GM19468 (cell line): ENCODE data around the gene MCOLN2.
"Not testable (repeated sequence)": the region's sequence is repeated elsewhere in the genome, so short reads cannot be mapped to it uniquely, and the experiment has no call there.

Experiments
- ATAC-seq: cut with Tn5 transposase; IDR thresholded peaks from one replicate; pipeline ENCODE4 v1.9.1; 2021; ENCODE audit warnings: mild to moderate bottlenecking, moderate library complexity, moderate number of reproducible peaks; ENCODE audit not compliant: unreplicated experiment; ENCODE audit errors: extremely low read depth

Gene MCOLN2

DNA sequence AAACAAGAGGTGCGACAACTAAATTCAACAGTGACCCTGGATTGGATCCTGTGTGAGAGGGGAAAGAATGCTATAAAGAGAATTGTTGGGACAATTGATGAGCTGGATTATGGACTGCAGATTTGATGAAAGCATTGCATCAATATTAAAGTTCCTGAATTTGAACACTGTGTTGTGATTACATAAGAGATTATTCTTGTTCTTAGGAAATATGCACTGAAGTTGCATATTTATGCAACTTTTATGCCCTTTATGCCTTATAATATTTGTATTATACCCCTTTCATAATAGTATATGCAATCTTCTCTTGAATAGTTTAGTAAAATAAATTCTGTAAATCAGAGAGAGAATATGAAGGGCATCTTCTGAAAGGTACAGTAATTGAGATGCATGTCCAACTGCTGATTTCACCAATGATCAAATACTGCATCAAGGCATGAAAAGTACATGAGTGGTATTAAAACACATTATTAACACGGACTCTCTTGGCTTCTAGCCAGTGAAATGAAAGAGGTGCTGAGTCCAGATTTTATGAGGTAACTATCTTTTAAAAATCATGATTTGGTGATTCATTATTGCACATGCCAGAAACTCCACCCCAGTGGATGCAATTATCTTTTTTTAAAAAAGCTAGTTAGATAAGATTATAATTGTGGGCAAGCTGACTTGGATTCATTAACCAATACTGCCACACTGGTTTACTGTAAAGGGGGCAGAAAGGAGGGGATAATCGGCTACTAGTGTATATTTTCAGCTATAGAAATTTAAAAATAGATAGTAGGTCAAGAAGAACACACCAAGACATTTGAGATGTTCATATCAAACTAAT lies 84.0 kb downstream of the MCOLN2 start:
- ATAC-seq, result no peak

DNA sequence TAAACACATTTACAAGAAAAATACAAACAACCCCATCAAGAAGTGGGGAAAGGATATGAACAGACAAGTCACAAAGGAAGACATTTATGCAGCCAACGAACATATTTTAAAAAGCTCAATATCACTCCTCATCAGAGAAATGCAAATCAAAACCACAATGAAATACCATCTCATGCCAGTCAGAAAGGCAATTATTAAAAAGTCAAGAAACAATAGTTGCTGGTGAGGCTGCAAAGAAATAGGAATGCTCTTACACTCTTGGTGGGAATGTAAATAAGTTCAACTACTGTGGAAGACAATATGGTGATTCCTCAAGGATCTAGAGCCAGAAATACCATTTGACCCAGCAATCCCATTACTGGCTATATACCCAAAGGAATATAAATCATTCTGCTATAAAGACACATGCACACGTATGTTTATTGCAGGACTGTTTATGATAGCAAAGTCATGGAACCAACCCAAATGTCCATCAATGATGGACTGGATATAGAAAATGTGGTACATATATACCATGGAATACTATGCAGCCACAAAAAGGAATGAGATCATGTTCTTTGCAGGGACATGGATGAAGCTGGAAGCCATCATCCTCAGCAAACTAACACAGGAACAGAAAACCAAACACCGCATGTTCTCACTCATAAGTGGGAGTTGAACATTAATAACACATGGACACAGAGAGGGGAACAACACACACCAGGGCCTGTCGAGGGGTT lies 88.0 kb downstream of the MCOLN2 start:
- not testable (repeated sequence) for ATAC-seq

DNA sequence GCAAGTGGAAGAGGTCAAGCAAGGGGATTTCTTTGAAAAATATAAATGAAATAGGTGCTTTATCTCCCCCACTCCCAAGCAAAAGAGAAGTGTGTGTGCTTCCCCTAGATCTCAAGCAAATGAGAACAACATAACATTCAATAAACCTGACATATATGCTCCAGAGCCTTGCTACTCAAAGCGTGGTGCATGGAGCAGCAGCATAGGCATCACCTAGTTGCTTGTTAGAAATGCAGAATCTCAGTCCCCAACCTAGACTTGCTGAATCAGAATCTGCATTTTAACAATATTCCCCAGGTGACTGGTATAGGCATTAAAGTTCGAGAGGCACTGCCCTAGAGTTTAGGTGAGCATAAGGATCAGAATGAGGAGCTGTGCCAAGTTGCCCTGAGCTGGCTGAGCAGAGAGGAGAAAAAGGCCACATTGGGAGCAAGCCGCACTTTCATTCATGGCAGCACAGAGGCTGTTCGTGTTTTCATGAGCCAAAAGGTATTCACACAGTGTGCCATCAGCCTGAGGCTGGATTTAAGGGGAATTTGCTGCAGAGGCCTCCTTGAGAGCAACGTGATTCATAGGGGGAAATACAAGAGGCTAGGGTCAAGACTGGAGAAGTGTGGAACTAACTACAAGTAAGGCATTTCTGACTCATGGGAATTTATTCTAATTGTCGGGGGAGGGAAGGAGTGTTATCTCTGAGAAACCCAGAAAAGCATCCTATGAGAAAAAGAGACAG lies 89.7 kb downstream of the MCOLN2 start:
- no peak for ATAC-seq

DNA sequence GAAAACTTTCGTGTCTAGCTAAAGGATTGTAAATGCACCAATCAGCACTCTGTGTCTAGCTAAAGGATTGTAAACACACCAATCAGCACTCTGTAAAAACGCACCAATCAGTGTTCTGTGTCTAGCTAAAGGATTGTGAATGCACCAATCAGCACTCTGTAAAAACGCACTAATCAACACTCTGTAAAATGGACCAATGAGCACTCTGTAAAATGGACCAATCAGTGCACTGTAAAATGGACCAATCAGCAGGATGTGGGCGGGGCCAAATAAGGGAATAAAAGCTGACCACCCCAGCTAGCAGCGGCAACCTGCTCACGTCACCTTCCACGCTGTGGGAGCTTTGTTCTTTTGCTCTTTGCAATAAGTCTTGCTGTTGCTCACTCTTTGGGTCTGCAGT lies 94.2 kb downstream of the MCOLN2 start:
- not testable (repeated sequence) for ATAC-seq

DNA sequence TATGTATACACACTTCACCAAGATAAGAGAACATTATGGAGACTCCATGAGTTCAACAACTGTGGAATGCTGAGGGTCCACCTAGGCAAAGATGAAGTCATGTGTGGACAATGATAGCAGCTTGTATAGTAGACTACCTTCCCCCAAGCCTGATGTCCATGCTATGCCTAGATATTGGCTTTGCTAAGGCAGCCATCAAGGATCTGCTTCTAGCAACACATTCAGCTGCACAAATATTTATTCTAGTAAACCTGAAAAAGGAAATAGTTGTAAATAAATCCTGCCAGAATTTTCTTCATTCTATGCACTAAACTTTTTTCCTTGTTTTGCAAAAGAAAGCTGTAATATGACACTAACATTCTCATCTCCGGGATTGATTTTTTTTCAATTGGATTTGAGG lies 96.9 kb downstream of the MCOLN2 start:
- no peak for ATAC-seq

DNA sequence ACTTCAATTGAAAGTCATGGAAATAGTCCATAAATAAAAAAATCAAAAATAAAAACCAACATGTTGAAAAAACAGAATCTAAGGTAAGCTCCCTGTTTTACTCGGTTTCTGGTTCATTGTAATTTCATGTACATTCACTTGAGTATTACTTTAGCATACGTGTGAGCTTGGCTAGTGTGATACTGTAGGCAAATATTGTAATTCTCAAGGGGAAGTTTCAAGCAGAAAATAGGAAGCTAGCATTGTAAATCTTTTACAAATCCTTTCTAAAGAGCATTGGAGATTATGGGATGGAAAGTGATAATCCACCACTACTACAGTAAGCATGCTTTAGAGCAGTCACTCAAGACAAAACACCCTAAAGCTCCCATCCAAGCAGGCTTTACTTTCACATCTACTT lies 100.6 kb downstream of the MCOLN2 start:
- no peak for ATAC-seq

DNA sequence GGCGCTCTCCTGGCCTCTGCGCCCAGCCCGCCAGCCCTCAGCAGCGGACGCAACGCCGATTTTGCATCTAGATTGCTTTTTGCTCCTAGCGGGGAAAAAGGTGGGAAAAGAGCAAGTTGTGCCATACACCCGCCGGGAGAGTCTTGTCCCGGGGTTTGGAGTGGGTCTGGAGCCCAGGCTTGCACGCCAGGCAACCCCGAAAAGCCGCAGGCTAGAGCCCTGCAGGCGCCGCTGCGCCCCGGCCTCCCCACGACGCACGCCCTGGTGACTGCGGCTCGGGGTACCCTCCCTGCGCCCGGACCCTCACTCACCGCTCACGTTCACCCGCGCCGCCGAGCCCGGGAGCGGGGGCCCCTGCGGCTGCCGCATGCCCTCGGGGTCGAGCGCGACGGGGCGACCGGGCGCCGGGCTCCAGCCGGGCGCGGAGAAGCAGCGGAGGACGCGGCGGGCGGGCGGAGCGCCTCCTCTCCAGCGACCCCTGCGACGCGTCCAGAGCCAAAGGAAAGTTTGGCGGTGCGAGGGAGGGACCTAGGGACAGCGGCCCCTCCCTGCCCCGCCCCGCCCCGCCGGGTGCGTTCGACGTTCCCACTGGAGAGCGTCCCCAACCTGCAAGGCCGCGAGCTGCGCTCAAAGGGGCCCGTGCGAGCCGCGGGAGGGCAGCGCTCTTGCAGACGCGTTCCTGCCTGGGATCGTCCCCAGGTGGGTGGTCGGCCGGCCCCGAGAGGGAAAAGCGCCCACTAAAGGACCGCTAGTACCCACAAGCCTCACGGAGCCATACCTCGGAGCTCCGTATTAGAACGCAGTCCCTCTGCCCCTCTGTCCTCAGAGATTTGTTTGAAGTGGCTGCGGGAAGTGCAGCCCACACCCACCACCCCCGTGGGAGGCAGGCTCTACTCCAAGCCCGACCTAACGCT lies 104.0 kb downstream of the MCOLN2 start, which contains the start of gene LPAR3:
Gene LPAR3, minus strand, starts transcription at position 502 of the 914 bp plus-strand sequence. CDS start 27,086 bp downstream, outside the sequence.
- no peak for ATAC-seq

DNA sequence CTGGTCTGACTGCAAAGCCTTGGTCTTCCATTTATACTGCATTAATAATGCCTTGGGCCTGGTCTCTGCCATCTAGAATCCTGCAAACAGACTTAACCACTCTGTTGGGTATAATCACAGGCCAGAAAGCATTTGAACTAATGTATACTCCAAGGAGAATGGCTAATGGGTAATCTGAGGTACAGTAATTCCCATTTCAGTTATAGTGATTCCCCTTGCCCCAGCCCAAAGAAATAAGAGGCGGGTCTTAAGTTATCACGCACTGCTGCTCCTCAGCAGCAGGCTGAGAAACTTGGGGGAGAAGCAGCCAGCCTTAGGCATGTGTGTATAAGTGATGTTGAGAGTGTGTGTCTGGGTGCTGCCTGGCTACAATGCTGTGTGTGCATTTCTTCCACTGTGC lies 106.3 kb downstream of the MCOLN2 start:
- no peak for ATAC-seq

DNA sequence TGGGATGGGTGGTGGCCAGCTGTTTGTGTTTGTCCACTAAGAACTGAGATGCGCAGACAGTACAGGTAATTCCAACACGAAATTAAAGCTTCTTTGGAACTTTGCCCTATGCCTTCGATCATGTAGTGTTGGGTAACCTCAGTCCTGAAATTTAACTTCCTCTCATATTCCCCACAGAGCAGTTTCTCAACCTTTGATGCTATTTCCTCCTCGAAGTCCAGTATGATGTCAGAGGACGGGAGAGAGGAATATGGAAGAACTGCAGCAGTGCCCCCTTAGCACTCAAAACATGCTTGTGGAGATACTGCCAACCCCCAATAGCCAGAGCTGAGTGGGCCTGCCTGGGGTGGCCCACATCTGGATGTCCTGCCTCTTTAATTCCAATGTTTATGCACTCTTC lies 107.5 kb downstream of the MCOLN2 start:
- no peak for ATAC-seq

DNA sequence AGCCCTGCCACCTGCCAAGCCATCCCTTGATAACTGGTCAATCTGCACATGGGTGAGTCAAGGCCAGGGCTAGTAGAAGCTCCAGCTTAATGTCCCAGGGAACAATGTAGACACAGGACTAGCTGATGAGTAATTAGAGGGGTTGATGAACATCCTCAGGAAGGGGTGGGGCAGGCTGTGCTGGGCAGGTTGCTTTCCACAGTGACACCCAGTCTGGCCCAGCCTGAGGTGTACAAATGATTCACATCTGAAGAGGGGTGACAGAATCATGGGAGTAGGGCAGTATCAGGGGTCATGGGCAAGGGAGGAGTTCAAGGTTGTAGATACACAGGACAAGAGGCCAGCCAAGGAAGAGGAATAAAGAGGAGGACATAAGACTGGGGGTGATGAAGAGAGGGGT lies 108.2 kb downstream of the MCOLN2 start:
- no peak for ATAC-seq

DNA sequence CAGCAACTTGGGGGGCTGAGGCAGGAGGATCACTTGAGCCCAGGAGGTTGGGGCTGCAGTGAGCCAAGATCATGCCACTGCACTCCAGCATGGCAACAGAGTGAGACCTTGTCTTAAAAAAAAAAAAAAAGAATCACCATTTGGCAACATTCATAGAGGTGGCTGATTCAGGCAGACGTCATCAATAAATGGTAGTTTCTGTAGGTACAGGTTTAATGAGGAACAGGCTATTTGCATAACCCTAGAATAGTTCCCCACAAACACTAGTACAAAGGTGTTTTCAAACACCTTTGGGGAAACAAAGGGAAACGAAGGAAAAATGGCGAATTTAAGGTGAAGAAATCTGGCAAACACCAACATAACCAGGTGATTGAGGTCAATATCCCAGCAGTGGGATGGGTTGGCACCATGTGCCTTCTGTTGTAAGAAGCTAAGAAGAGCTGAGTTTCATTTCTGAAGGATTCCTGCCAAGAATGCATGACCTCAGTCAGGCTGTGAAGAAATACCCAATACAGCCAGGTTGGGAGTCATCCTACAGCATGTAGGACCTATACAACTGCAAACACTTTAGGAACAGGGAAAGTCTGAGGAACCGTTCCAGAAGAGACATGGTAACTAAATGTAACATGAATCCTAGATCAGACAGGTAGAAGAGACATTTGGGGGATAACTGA lies 109.5 kb downstream of the MCOLN2 start:
- ATAC-seq, result no peak

DNA sequence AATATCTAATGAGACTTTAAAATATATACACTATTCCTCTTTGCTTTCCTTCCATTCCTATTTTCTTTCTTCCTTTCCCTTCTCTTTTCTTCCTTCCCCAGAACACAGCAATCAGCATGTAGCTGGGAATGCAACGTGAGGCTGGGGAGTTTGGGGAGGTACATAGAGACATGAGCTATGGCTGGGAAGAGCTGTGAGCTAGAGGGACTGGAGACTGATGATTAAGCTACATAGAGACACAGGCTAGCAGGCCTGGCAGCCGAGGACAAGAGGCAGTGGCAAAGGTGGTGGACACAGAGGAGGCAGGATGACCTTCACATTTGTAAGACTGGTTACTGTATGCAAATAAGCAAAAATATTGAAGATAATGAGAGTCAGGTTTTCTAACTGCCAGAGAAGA lies 111.4 kb downstream of the MCOLN2 start:
- no peak for ATAC-seq

DNA sequence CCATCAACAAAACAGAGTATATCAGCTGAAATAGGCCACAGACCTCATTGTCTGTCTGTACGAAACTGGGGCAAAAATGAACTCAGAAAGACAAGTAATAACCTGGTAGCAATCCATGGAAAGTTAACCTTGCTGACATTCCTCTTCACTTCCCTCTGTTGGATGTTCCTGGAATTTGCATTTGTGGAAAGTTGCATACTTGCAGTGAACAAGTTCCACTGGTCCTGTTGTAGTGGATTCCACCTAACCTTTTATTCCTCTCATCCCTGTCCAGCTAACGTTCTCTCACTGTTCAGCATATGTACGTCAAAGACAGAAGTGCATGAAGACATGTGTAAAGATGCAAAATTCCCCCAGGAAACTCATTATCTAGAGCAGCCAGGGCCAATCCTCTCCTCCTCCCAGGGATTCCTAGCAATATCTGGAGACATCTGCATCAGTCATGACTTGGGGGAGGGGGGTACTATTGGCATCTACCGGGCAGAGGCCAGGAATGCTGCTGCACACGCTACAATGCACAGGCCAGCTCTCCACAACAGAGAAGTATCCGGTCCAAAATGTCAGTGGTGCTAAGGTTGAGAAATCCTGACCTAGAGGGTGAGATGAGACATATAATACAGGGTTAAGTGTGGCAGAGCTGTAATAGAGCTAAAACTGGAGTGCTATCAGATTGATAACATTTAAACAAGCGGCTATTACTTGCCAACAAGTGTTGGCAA lies 112.1 kb downstream of the MCOLN2 start:
- ATAC-seq, result no peak

DNA sequence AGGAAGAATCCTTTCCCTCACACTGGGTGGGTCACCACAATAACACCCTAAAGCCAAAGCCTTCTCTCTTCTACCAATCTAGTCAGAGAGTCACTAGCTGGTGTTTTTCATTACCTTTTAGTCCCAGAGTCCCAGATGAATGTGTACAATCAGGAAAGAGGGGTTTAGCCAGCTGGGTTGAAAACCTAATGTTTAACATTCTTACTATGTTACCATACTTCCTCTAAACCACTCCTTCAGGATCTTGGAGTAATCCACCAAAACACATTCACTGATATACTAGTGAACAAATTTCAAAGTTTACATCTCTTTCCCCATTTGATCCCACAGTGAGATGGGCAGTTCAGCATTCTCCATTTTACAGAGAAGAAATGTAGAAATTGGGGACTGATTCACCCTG lies 113.6 kb downstream of the MCOLN2 start:
- no peak for ATAC-seq

DNA sequence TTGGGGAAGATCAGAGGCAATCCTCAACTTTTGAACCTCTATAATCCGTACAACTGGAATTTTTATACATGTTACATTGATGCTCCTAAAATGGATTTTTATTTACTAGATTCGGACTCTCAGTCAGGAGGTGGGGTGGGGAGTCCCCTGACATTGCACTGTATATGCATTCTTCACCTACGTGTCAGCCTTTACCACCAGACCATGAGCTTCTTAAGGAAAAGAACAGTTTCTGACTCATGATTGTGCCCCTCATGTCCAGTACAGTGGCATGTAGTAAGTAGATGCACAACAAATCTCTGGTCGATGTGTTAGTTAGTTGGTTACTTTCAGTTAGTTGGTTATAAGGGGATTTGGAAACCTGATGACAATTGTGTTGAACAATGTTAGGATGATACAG lies 119.3 kb downstream of the MCOLN2 start:
- ATAC-seq, result no peak

DNA sequence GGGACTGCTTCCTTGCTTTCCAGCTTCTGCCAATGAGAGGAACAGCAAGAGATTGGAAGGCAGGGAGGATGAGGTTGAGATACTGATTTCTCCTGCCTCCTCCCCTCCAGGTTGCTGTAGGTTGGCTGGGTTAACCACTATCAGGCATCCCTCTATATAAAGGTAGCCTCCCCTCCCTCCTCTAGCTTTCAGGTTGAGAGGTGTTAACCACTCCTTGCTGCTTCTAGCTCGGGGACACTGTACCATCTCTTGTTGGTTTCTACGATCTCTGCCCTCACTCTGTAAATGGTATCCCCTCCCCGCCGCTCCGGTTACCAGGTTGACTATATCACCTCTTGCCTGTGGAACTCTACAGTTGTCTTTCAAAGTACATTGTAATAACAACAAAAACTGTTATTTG lies 120.6 kb downstream of the MCOLN2 start:
- no peak for ATAC-seq
